Vagina (tissue), 2 donors: ENCODE data around the gene GBA3.

Source experiments
- CTCF ChIP-seq, 3 experiments: fragments of 450-650 bp in 2 of 3; fragments of 200-600 bp in 1 of 3; sonication (generic) in 1 of 3; IDR thresholded peaks; one replicate each; pipeline ENCODE4 v1.5.1; 2017 to 2019; ENCODE audit warnings: antibody characterized with exemption in 3 of 3, mild to moderate bottlenecking in 2 of 3, moderate library complexity in 2 of 3
- POLR2AphosphoS5 ChIP-seq, 2 donors: sonication (generic); formaldehyde crosslinking; IDR thresholded peaks; one replicate each; pipeline ENCODE4 v1.9.0; 2017; ENCODE audit warnings: antibody characterized with exemption in 2 of 2, mild to moderate bottlenecking in 2 of 2, low read depth in 1 of 2; ENCODE audit not compliant: insufficient read depth in 1 of 2

GRCh38 chr4:22764183-22764582 lies 71.4 kb downstream of the GBA3 start:
- TF ChIP-seq CTCF (IDR thresholded peaks at IDR 0.05) = no peak
- TF ChIP-seq POLR2AphosphoS5 (IDR thresholded peaks at IDR 0.05; ENCODE audit: insufficient read depth in 1 of 2, low read depth in 1 of 2) = no peak
